GM18519 (cell line): ENCODE results near the gene TMEM163.
"Not testable (repeated sequence)": the region's sequence is repeated elsewhere in the genome, so short reads cannot be mapped to it uniquely, and the experiment has no call there.

ENCODE experiments used
- ATAC-seq: cut with Tn5 transposase; IDR thresholded peaks from one replicate; pipeline ENCODE4 v1.9.1; 2021; ENCODE audit warnings: mild to moderate bottlenecking, moderate library complexity; ENCODE audit not compliant: unreplicated experiment, low FRiP score

The TMEM163 gene

GRCh38 chr2:134724341-134724740 is 5.5 kb upstream of the TMEM163 start:
- no peak for ATAC-seq

- ATAC-seq, result not testable (repeated sequence)
Measured at GRCh38 chr2:134723742-134724141, 4.9 kb upstream of the TMEM163 start.

GRCh38 chr2:134722728-134723127 is 3.9 kb upstream of the TMEM163 start:
- ATAC-seq, result no peak

- no peak for ATAC-seq
Measured at GRCh38 chr2:134721596-134721995, 2.8 kb upstream of the TMEM163 start.

- ATAC-seq, result no peak
Measured at GRCh38 chr2:134718023-134718816, 580 bp downstream of the TMEM163 start.

GRCh38 chr2:134717286-134718022 is 1.3 kb downstream of the TMEM163 start:
- no peak for ATAC-seq

- no peak for ATAC-seq
Measured at GRCh38 chr2:134716721-134717243, 2.0 kb downstream of the TMEM163 start.

- ATAC-seq, result no peak
Measured at GRCh38 chr2:134715932-134716643, 2.7 kb downstream of the TMEM163 start.

GRCh38 chr2:134714228-134714627 is 4.6 kb downstream of the TMEM163 start:
- no peak for ATAC-seq

GRCh38 chr2:134713606-134714005 is 5.2 kb downstream of the TMEM163 start:
- ATAC-seq, result no peak

- ATAC-seq, result no peak
Measured at GRCh38 chr2:134713176-134713575, 5.6 kb downstream of the TMEM163 start.

- no peak for ATAC-seq
Measured at GRCh38 chr2:134712736-134713135, 6.1 kb downstream of the TMEM163 start.

- ATAC-seq, result no peak
Measured at GRCh38 chr2:134712299-134712698, 6.5 kb downstream of the TMEM163 start.

GRCh38 chr2:134711692-134712091 is 7.1 kb downstream of the TMEM163 start:
- no peak for ATAC-seq

GRCh38 chr2:134707330-134707676 is 11.5 kb downstream of the TMEM163 start:
- ATAC-seq, result no peak

- no peak for ATAC-seq
Measured at GRCh38 chr2:134706587-134707329, 12.0 kb downstream of the TMEM163 start.

- ATAC-seq, result no peak
Measured at GRCh38 chr2:134705861-134706586, 12.8 kb downstream of the TMEM163 start.

GRCh38 chr2:134704173-134704572 is 14.6 kb downstream of the TMEM163 start:
- no peak for ATAC-seq

- ATAC-seq, result no peak
Measured at GRCh38 chr2:134703426-134703825, 15.4 kb downstream of the TMEM163 start.

- no peak for ATAC-seq
Measured at GRCh38 chr2:134700730-134701129, 18.1 kb downstream of the TMEM163 start.
